NCI-H128 (cell line): ENCODE data around the gene STK40.

ENCODE experiments used
- DNase-seq: peaks from one replicate; lab custom pipeline; 2025; ENCODE audit not compliant: unreplicated experiment; lab: John Stamatoyannopoulos, UW

The STK40 gene

DNA sequence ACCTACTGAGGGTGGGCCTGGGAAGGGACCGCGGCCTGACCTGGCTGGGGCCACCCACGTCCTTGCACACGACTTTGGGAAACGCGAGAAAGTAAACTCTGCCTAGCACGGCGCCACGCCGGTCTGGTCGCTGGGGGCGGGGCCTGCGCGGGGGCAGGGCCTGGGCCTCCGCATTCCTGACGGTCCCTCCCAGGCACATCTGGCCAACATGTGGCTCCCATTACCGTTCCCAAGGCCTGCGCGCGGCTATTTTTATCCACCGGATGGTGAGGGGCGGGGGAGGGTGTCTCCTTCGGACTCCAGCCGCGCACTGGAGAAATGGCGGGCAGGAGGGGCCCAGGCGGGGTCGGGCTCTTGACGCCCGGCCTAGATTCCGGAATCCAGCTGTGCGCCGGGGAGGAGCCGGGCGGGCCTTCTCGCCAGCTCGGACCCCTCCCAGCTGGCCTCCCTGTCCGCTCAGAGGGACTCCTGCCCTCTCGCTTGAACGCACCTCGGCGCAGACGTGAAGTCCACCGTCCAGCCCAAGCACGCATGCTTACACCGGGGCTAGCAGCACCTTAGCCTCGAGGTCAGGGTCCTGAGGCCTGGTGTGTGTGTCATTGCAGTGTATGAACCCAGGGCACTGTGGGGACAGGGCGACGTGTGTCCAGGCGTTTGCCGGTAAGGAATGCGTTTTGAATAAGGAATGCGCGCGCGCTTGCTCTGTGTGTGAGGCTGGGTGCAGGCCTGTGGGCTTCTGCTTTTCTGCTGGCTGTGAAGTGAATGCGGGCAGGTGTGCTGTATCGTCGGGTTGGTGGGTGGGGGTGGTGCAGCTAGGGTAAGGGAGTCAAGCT, 64.4 kb downstream of the STK40 start:
- no peak for DNase-seq

DNA sequence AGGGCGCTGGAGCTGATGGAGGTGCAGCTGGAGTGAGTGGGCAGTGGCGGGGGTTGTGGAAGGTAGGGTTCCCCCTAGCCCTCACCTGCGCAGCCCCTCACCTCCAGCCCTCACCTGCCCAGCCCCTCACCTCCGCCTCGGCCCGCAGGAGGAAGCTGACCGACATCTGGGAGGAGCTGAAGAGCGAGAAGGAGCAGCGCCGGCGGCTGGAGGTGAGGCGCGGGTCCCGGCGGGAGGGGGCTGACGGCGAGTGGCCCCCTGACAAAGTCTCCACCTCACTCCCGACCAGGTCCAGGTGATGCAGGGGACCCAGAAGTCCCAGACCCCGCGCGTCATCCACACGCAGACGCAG, 65.0 kb downstream of the STK40 start:
- no peak for DNase-seq

DNA sequence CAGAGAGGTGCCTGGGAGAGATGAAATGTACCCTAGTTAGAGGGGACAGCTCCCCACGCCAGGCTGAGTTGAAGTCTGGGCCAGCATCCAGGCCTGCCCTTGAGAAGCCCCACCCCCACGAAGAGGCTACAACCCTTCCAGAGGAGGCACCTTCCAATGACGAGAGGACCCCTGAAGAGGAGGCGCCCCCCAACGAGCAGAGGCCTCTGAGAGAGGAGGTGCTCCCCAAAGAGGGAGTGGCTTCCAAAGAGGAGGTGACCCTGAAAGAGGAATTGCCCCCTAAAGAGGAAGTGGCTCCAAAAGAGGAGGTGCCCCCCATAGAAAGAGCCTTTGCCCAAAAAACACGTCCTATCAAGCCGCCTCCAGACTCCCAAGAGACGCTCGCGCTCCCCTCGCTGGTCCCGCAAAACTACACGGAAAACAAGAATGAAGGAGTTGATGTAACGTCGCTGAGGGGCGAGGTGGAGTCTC, 65.4 kb downstream of the STK40 start:
- DNase-seq = no peak

DNA sequence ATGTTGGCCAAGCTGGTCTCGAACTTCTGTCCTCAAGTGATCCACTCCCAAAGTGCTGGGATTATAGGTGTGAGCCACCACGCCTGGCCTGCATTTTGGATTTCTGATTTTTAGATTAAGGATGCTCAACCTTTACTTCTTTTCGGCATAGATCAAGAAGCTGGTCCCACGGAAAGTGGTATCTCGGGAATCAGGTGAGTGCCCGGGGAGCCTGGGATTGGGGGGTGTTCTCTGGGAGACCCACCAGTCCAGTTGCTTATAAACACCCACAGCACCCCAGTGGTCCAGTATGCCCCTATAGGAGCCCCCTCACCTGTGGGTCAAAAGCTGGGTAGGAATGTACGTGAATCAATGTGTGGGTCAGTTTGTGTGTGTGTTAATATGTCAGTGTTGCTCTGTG, 76.3 kb downstream of the STK40 start:
- no peak for DNase-seq

DNA sequence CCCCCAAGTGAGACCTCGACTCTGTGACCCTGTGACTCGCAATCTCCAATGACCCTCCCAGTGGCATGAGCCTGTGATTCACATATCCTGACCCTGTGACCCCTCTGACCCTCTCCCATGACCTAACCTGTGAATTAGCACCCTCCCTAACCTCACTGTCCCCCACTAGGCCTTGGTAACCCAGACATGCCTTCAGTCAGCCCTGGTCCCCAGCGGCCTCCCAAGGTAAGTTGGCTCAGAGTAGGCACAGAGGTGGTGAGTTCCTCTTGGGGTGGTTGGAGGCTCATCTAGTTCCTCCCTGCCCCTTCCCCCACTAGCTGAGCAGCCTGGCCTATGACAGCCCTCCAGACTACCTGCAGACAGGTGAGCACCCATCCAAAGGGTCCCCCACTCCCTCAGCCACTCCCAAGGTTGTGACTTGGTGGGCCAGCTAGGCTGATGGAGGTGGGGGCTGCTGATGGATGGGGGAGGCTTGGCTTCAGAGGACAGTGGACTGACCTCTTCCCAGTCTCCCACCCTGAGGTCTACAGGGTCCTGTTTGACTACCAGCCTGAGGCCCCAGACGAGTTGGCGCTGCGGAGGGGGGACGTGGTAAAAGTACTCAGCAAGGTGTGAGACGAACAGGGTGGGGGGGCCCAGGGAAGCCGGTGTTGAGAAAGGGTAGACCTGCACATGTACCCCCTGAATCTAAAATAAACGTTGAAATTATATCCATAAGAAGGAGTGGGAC, 78.0 kb downstream of the STK40 start:
- DNase-seq = no peak

DNA sequence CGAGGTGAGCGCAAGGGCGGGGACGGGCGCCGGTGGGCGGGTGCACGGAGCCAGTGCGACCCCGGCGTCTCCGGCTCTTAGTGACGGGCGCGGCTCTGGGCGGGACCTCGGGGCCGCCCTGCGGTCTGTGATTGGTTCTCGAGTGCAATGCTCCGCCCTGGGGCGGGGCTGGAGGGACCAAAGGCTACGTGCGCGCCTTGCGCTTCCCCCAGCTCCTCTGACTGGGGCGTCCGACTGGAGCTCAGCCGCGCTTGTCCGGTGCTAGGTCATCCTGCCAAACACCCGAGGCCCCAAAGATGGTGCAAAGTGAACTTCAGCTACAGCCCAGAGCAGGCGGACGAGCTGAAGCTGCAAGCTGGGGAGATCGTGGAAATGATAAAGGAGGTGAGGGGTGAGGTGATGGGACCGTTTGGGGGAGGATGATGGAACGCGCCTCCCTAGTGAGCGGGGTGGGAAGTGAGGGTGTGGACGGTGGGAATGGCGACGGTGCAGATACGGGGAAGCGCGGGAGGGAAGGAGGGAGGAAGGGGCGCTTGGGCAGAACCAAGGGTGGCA, 78.7 kb downstream of the STK40 start:
- DNase-seq = peak; percentile 97

DNA sequence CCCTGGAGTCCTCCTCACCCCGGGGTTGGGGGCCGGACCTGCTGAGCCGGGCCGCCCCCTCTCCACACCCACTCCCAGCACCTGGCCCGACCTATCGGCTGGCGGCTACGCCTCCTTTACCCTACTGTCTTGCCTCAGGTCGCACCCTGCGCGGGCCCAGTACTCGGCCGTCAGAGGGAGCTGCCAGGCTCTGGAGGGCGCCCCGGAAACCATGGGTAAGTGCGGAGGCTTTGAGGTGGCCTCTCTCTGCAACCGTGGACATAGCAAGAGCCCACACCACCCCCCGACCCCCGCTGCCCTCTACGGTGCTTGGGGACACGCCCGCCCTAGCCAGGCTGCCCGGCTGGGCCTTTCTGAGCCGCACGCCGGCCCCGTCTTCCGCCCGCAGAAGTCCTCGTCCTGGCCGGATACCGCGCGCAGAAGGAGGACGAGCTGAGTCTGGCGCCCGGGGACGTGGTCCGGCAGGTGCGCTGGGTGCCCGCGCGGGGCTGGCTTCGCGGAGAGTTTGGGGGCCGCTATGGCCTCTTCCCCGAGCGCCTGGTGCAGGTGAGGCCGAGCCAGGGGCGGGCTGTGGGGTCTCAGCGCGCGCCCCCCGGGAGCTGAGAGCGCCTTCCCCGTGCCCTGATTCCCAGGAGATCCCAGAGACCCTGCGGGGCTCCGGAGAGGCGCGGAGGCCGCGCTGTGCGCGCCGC, 79.4 kb downstream of the STK40 start, which contains the start of gene SH3D21:
TSS of gene SH3D21 (plus strand) at position 159 of the 692 bp plus-strand sequence. CDS start at position 212, 53 bp downstream.
- peak; percentile 34 for DNase-seq

DNA sequence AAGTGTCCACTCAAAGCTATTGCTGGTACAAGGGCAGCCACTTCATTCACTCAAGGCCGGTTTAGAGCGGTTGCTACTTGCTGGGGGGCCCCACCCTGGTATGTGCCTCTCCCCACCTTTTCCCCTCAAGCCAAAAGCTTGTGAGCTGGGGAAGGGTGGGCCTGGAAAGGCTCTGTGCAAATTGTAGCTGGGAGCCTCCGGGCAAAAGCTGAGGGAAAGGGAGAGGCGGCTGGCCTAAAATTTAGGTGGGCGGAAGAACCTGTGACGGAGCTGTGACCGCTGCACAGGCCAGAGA, 79.9 kb downstream of the STK40 start:
- no peak for DNase-seq

DNA sequence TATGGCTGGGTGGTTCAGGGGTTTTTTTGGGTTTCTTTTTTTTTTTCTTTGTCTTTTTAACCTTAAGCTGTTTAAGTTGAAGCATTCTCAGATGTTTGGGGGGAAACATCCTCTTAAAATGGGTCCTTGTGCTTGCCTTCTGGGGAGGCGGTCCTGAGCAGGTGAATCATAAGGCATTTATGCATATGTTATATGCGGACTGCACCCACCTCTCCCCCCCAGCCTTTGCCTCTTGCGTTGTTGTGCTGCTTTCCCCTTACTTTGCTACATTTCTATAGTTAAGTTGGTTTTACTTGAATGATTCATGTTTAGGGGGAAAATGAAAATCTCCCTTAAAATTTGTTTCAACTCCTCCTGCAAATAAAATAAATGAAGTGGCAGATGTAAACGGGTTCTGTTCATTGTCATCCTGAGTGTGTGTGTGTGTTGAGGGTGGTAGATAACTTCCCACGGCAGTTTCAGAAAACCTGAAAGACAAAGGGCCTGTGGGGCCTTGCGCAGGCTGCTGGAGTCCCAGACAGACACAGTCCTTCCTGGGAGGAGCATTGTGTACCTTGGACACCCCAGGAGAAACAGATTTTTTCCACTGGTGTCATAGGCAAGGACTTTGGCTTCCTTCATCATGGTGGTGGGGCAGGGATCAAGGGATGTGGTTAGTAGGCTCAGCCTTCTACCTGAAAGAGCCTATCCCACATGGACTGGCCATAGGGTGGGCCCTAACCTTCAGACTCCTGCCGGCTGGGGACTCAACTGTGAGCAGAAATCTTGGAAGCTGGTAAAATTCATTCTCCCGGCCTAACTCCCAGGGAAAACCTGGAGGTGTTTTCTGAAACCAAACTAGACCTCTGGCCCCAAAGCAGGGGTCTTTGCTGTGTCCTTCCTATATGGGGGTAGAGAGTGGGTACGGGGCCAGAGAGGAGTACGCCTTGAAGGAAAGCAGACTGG, 80.5 kb downstream of the STK40 start:
- DNase-seq = no peak

DNA sequence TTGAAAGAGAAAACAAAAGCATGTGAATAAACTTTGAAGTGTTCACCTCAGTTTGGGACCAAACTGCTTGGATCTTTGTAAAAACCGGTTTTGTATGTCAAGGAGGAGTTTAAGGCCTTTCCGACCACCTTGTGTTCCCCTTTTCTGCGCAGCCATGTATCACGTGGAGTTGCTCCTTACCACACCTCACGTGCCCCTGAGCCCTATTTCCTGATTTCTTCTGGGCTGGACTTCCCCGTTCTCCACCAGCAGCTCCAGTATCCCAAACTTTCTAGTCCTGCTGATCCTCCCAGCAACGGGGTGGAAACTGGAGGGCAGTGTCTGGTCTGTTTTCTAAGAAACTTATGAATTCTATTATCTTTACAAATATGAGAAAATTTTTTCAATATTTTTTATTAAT, 81.2 kb downstream of the STK40 start:
- no peak for DNase-seq

DNA sequence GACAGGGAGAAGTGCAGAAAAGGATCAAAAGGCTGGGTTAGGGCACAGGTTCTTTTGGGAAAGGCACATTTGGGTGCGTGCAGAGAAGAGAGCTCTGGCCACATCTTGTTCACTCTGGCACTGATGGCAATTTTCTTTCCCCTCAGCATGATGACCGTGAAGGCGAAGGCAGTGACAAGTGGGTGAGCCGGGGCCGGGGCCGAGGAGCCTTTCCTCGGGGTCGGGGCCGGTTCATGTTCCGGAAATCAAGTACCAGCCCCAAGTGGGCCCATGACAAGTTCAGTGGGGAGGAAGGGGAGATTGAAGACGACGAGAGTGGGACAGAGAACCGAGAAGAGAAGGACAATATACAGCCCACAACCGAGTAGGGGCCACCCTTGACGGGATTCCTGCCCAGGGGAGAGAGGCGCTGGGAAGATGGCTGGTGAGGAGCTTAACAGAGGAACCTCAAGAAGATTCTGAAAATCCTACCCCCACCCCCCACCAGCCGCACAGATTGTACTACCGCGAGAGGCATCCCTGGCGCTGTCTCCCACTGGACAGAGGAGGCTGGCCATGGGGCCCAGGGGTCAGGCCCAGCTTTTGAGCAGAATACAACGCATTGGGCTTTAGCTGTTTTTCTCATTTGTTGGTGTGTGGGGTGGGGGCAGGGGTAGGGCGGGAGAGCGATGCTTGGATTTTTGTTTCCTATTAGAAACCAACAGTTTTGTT, 81.9 kb downstream of the STK40 start:
- DNase-seq = no peak

DNA sequence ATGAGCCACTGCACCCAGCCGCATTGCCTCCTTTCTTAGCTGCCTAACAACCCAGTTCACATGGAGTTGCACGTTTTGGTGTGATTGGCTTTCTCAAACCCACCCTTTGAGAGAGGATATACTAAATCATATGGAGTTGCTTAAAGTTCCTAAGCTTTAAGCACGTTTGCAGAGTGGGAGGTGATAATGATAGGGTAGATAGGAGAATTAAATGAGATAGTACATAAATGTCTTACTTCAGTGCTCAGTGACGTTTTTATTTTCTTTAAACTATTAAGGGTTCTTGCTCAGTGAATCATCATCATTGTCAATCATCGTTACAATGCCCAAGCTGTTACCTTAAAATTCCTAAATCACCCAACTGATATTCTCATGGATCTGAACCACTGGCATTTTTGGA, 82.5 kb downstream of the STK40 start:
- DNase-seq = no peak

DNA sequence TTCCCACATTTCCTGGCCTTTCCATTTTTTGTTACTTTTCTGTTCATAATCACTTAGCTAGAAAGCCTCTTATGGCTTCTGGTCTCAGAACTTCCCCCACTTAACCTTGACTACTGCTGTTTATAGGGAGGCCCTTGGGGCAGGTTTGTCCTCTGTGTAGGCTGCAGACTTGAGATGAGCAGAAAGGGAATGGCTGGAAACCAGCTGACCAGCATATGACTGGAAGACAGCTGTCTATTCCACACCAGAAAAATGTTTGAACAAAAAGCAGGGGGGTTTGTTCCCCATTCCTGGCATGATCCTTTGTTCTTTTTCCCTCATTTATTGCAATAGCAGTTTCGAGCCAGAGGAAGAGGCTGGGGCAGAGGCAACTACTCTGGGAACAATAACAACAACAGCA, 84.5 kb downstream of the STK40 start:
- no peak for DNase-seq

DNA sequence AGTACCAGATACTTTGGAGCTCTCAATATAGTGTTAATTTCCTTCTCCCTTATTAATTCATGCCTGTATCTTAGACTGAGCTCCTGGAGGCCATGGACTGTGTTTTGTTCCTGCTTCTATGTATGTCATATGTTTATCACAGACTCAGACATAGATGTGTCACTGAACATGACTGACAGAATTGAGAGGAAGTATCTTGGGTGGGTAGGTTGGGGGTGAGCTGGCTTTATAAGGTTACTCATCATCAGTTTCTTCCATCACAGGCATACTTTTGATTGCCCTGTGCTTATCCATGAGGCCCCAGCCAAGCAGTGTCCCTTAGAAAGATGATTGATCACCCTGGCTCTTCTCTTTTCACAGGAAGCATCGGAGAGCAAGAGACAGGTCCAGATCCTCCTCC, 85.2 kb downstream of the STK40 start:
- DNase-seq = no peak

DNA sequence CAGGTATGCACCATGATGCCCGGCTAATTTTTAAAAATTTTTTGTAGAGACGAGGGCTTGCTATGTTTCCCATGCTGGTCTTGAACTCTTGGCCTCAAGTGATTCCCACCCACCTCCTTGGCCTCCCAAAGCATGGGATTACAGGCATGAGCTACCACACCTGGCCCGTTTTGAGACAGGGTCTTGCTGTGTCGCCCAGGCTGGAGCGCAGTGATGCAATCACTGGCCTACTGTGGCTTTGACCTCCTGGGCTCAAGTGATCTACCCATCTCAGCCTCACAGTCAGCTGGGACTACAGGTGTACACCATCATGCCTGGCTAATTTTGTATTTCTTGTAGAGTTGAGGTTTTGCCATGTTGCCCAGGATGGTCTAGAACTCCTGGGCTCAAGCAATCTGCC, 87.1 kb downstream of the STK40 start:
- no peak for DNase-seq

DNA sequence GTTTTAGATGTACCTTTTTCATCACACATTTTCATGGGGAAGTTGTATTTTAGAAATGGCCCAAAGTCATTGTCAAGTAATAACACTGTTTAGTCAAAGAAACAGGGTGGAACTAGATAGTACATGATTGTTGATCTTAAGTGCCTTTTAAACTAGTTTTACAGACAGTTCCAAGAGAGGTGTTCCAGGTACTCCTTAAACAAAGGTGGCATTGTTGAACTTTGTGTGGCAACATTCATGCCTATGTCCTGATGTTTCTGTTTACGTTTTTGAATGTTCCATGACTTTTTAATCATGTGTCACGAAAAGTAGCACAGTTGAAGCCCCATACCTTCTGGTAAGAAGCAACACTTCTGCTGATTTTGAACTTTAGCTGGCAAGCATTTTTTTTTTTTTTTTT, 88.7 kb downstream of the STK40 start:
- no peak for DNase-seq

DNA sequence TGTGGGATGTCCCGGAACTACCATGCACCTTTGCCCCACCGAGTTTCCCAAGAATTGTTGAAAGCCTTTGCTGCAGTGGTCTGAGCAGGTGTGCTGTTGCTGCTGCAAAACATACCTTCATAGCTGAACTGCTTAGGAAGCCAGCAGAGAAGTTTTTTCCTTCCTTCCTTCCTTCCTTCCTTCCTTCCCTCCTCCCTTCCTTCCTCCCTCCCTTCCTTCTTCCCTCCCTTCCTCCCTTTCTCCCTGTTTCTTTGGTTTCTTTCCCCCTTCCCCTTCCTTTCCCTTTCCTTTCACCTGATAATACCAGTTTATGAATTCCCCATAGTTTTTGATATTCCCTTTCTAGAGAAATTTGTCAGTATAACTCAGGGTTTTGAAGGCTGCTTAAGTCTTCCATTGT, 90.3 kb downstream of the STK40 start:
- no peak for DNase-seq
